Panc1 (cell line): ENCODE data around the gene TMEM273. TPM values are rescaled to one million over a fixed set of nuclear protein-coding genes. Genes with fewer than 3 reads are reported as not detected.

Experiments used
- ATAC-seq: fragments of 200-7000 bp; cut with Tn5 transposase; 2 replicates; pipeline ENCODE4 v1.9.1; 2020; ENCODE audit warnings: mild to moderate bottlenecking, moderate library complexity
- BruUV-seq: library from RNA; stranded (reverse); fragments of 400-500 nt; replicated peaks from 2 replicates; lab custom pipeline; 2021; lab: Mats Ljungman, UMichigan
- CTCF ChIA-PET: fragments of 300-600 bp; sonication (Branson Sonifier 250); formaldehyde crosslinking; loops from one replicate; lab custom pipeline; 2022; ENCODE audit warnings: antibody characterized with exemption; lab: Charles Lee
- POLR2A ChIA-PET: fragments of 300-600 bp; sonication (Branson Sonifier 250); formaldehyde crosslinking; loops from one replicate; lab custom pipeline; 2022; ENCODE audit warnings: antibody characterized with exemption; lab: Charles Lee
- DNase-seq: peaks from one replicate; pipeline ENCODE4 v3.0.0-alpha.2; 2010; ENCODE audit warnings: low read depth, low spot score
- H3K27ac ChIP-seq: 2 replicates; pipeline ENCODE4 v1.5.1; 2011; ENCODE audit warnings: mild to moderate bottlenecking, low read length, inconsistent platforms
- H3K27me3 ChIP-seq: fragments of 200-500 bp; sonication (Bioruptor generic); 2 replicates; pipeline ENCODE4 v1.6.0; 2014; ENCODE audit warnings: low read length, inconsistent platforms; ENCODE audit not compliant: control insufficient read depth, insufficient read depth
- H3K36me3 ChIP-seq: fragments of 200-500 bp; sonication (Bioruptor generic); 2 replicates; pipeline ENCODE4 v1.5.1; 2014; ENCODE audit warnings: inconsistent platforms, mild to moderate bottlenecking, low read length, moderate library complexity; ENCODE audit not compliant: control insufficient read depth, insufficient read depth
- H3K4me1 ChIP-seq: 2 replicates; pipeline ENCODE4 v1.5.1; 2011; ENCODE audit warnings: inconsistent platforms, mild to moderate bottlenecking, low read length, moderate library complexity; ENCODE audit not compliant: control insufficient read depth, insufficient read depth
- H3K4me3 ChIP-seq, 2 experiments: 2 replicates each; pipeline ENCODE4 v1.5.1; 2011 to 2012; ENCODE audit warnings: low read depth in 2 of 2, low read length in 2 of 2, mild to moderate bottlenecking in 2 of 2, inconsistent platforms in 1 of 2, moderate library complexity in 1 of 2
- H3K9me3 ChIP-seq: fragments of 200-500 bp; sonication (Bioruptor generic); 2 replicates; pipeline ENCODE4 v1.5.1; 2014; ENCODE audit warnings: low read depth, mild to moderate bottlenecking, inconsistent platforms, low read length, moderate library complexity; ENCODE audit not compliant: control insufficient read depth, insufficient read depth
- CTCF ChIP-seq: fragments of 450-650 bp; IDR thresholded peaks from 2 replicates; pipeline ENCODE4 v1.5.1; 2017; ENCODE audit warnings: mild to moderate bottlenecking
- POLR2AphosphoS5 ChIP-seq: IDR thresholded peaks from 2 replicates; pipeline ENCODE4 v1.6.1; 2012; ENCODE audit warnings: mild to moderate bottlenecking, low read depth, low read length, moderate library complexity
- REST ChIP-seq, 2 experiments: IDR thresholded peaks; 2 replicates each; pipeline ENCODE4 v1.6.1; 2011 to 2012; ENCODE audit warnings: low read depth in 2 of 2, control low read depth in 1 of 2, low read length in 1 of 2, mild to moderate bottlenecking in 1 of 2, moderate library complexity in 1 of 2; ENCODE audit not compliant: insufficient read depth in 1 of 2
- SIN3A ChIP-seq: IDR thresholded peaks from 2 replicates; pipeline ENCODE4 v1.6.1; 2012; ENCODE audit warnings: low read depth, mild to moderate bottlenecking, low read length, moderate library complexity, borderline replicate concordance; ENCODE audit not compliant: insufficient read depth
- TCF7L2 ChIP-seq: IDR thresholded peaks from 2 replicates; pipeline ENCODE4 v1.6.1; 2011; ENCODE audit warnings: mild to moderate bottlenecking, low read depth, low read length, inconsistent platforms
- in situ Hi-C: cut with HindIII; loops from 2 replicates; pipeline ENCODE4 v1.10.0; 2016; ENCODE audit warnings: low sequenced_read_pairs, low pct_unique_long_range_greater_than_20kb
- intact Hi-C: fragments of 100-400 bp; cut with micrococcal nuclease; formaldehyde crosslinking; loops from one replicate; pipeline ENCODE4 v1.10.0; 2022; ENCODE audit not compliant: unreplicated experiment
- total RNA-seq: library from RNA; stranded (reverse); gene quantifications from one replicate; pipeline ENCODE4 v1.2.1, GENCODE V29; 2021; ENCODE audit not compliant: unreplicated experiment

TMEM273 gene
- total RNA-seq, 1 experiment from 2014 or later, result 0.23 TPM

GRCh38 chr10:49184642-49185111 is 3.5 kb downstream of the TMEM273 start:
- no TSS peak for BruUV-seq
- Histone ChIP-seq H3K36me3 (no peaks in the 10 kb centered on the region), H3K4me1 (no peaks in the 10 kb centered on the region), H3K9me3 (no peaks in the 10 kb centered on the region), H3K27ac (no peak overlapping the region), H3K4me3 (no peak overlapping the region), H3K27me3 (peaks cover 15% of the 10 kb centered on the region)
- intact Hi-C loops, result no loop called here
- CTCF ChIA-PET, result no interaction called here
- in situ Hi-C loops, result no loop called here
- POLR2A ChIA-PET, result no interaction called here
- TF ChIP-seq TCF7L2, result no peak
- TF ChIP-seq CTCF, result no peak
- no peak for TF ChIP-seq SIN3A
- no peak for TF ChIP-seq POLR2AphosphoS5
- TF ChIP-seq REST (IDR thresholded peaks at IDR 0.05; ENCODE audit: insufficient read depth in 1 of 2, low read depth in 2 of 2, low read length in 1 of 2), result no peak
- DNase-seq, result no peak
- no peak for ATAC-seq

GRCh38 chr10:49183596-49184542 is 4.3 kb downstream of the TMEM273 start:
- no peak overlapping the region for H3K27ac ChIP-seq
- H3K27me3 ChIP-seq, result peaks cover 15% of the 10 kb centered on the region
- no peak overlapping the region for H3K4me3 ChIP-seq
- POLR2A ChIA-PET, result no interaction called here
- BruUV-seq, result no TSS peak
- no peaks in the 10 kb centered on the region for H3K4me1 ChIP-seq
- CTCF ChIA-PET, result no interaction called here
- H3K9me3 ChIP-seq, result no peaks in the 10 kb centered on the region
- TF ChIP-seq REST (IDR thresholded peaks at IDR 0.05; ENCODE audit: insufficient read depth in 1 of 2, low read depth in 2 of 2, low read length in 1 of 2), result no peak
- no peak for TF ChIP-seq POLR2AphosphoS5
- TF ChIP-seq TCF7L2, result no peak
- TF ChIP-seq SIN3A, result no peak
- no peak for TF ChIP-seq CTCF
- ATAC-seq (no peak), DNase-seq (no peak)
- intact Hi-C loops (no loop called here), in situ Hi-C loops (no loop called here)
- H3K36me3 ChIP-seq, result no peaks in the 10 kb centered on the region
